GM12801 (cell line): ENCODE measurements around the gene PGRMC1.

ENCODE experiments used
- TF ChIP-seq, protein P1 (sequence below): IDR thresholded peaks from one replicate; pipeline ENCODE4 v1.5.1; 2011; ENCODE audit warnings: control low read depth; ENCODE audit not compliant: insufficient read length; ENCODE audit errors: extremely low read depth

The PGRMC1 gene

GRCh38 chrX:119236623-119237561 lies 807 bp downstream of the PGRMC1 start:
- TF ChIP-seq, protein P1, sequence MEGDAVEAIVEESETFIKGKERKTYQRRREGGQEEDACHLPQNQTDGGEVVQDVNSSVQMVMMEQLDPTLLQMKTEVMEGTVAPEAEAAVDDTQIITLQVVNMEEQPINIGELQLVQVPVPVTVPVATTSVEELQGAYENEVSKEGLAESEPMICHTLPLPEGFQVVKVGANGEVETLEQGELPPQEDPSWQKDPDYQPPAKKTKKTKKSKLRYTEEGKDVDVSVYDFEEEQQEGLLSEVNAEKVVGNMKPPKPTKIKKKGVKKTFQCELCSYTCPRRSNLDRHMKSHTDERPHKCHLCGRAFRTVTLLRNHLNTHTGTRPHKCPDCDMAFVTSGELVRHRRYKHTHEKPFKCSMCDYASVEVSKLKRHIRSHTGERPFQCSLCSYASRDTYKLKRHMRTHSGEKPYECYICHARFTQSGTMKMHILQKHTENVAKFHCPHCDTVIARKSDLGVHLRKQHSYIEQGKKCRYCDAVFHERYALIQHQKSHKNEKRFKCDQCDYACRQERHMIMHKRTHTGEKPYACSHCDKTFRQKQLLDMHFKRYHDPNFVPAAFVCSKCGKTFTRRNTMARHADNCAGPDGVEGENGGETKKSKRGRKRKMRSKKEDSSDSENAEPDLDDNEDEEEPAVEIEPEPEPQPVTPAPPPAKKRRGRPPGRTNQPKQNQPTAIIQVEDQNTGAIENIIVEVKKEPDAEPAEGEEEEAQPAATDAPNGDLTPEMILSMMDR = no peak

DNA sequence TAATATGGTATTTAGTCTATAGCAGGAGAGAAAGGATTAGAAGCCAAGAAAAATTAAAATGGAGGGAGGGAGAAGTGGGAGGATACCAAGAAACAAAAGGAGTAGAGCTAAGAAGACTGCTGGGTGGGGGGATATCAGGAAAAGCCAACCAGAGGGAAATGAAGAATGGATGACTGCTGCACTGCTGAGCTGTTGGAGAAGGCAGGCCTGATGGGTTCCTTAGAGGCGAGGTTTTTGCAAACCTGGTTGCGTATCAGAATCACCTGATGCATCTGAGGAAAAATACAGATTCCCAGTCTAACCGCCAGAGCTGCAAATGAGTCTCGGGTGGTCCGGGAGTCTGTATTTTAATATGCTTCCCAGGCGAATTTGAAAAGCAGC lies 1.5 kb downstream of the PGRMC1 start:
- TF ChIP-seq, protein P1 = no peak

DNA sequence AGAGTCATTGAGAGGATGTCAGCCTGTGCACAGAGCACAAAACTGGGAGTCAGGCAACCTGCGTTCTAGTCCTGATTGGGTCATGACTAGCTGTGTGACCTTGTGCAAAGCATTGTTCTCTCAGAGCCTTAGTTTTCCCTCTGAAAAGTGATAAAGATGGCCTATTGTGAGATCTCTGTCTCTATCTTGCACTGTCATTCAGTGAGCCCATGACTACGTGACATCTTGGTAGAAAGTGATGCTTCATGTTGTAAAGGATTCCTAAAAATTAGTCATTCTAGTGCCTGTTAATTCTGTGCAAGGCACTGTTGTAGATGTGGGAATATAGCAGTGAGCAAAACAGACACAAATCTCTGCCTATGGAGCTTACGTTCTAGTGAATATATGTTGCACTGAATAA lies 2.5 kb downstream of the PGRMC1 start:
- TF ChIP-seq, protein P1 = no peak

GRCh38 chrX:119240356-119240755 lies 4.3 kb downstream of the PGRMC1 start:
- TF ChIP-seq, protein P1 = no peak

- TF ChIP-seq, protein P1 = no peak
Observed at GRCh38 chrX:119247702-119248101, 11.6 kb downstream of the PGRMC1 start.

DNA sequence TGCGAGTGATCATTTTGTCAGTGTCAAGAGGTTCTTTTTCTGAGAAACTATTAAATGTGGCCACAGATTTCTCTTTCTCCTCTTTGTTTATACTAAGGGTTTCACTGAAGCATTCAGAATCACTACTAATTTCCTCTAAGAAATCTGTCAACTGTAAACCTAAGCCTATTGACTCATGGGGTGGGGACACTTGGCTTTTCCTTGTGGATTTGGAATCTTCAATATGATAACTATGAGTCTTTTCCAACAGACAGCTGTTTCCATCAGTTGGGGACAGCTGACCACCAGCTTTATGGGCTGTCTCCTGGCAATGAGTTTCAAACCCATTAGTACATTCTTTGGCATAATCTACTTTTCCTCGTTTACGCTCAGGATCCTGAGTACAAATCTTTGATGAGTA lies 13.8 kb downstream of the PGRMC1 start:
- TF ChIP-seq, protein P1 = no peak

GRCh38 chrX:119251386-119251785 lies 15.3 kb downstream of the PGRMC1 start:
- TF ChIP-seq, protein P1 = no peak
